Stomach (tissue), 9 donors: ENCODE measurements around the gene FBXO34. TPM values are rescaled to one million over a fixed set of nuclear protein-coding genes. Genes with fewer than 3 reads are reported as not detected.

ENCODE experiments used
- DNase-seq, 2 donors: peaks; one replicate each; pipeline versions ENCODE4 v3.0.0 to v3.0.0-alpha.2; 2013 to 2019
- H3K27ac ChIP-seq, 5 donors: fragments of 200-600 bp in 4 of 5; sonication (generic) in 4 of 5; one replicate each; pipeline ENCODE4 v1.5.1; 2013 to 2019; ENCODE audit warnings: mild to moderate bottlenecking in 1 of 5, moderate library complexity in 1 of 5
- H3K27me3 ChIP-seq, 3 donors: fragments of 200-600 bp; sonication (generic); one replicate each; pipeline ENCODE4 v1.5.1; 2017 to 2019; ENCODE audit warnings: mixed run types in 1 of 3
- H3K36me3 ChIP-seq, 4 donors: fragments of 200-600 bp; sonication (generic); 1 replicate in 3 of 4; 2 replicates in 1 of 4; pipeline ENCODE4 v1.5.1; 2016 to 2019
- H3K4me1 ChIP-seq, 4 donors: fragments of 200-600 bp; sonication (generic); one replicate each; pipeline ENCODE4 v1.5.1; 2016 to 2019
- H3K4me3 ChIP-seq, 4 donors: fragments of 200-600 bp; sonication (generic) in 3 of 4; one replicate each; pipeline ENCODE4 v1.5.1; 2016 to 2019; ENCODE audit warnings: mild to moderate bottlenecking in 1 of 4
- H3K9me3 ChIP-seq, 4 donors: fragments of 200-600 bp; sonication (generic); one replicate each; pipeline ENCODE4 v1.5.1; 2016 to 2019
- EP300 ChIP-seq: sonication (generic); formaldehyde crosslinking; IDR thresholded peaks from one replicate; pipeline ENCODE4 v1.6.1; 2017; ENCODE audit warnings: antibody characterized with exemption
- POLR2A ChIP-seq, 4 donors: fragments of 450-650 bp; IDR thresholded peaks; one replicate each; pipeline ENCODE4 v1.6.1; 2016; ENCODE audit warnings: antibody characterized with exemption in 4 of 4, control low read depth in 2 of 4, mild to moderate bottlenecking in 1 of 4, moderate library complexity in 1 of 4
- POLR2AphosphoS5 ChIP-seq, 3 donors: sonication (generic); formaldehyde crosslinking; IDR thresholded peaks; one replicate each; pipeline ENCODE4 v1.6.1; 2016; ENCODE audit warnings: antibody characterized with exemption in 3 of 3
- WGBS, 5 donors: extraction: QIAGEN DNeasy Blood & Tissue Kit in 3 of 5; methylation state at CpG; one replicate each; pipeline versions ENCODE4 v1.1.5 to v1.1.7; 2013 to 2018; 5-methylcytosine and 5-hydroxymethylcytosine counted together
- intact Hi-C: fragments of 100-400 bp; cut with DNase I; formaldehyde crosslinking; loops from one replicate; pipeline ENCODE4 v1.15.1; 2023; ENCODE audit warnings: low total_unique reads
- polyA plus RNA-seq, 3 donors: library from polyadenylated mRNA; stranded (reverse); fragments of 200-250 nt; gene quantifications; one replicate each; pipeline ENCODE4 v1.2.3, GENCODE V29; 2013
- total RNA-seq, 5 donors: library from RNA; depleted of rRNA; stranded (reverse); fragments of >200 nt; gene quantifications; one replicate each; pipeline versions ENCODE4 v1.1.0 to v1.2.3, GENCODE V29; 2014 to 2016
- TF ChIP-seq, protein P1 (sequence below), 7 experiments: fragments of 450-650 bp in 4 of 7; fragments of 200-600 bp in 3 of 7; sonication (generic) in 3 of 7; IDR thresholded peaks; one replicate each; pipeline ENCODE4 v1.5.1; 2016 to 2019; ENCODE audit warnings: antibody characterized with exemption in 7 of 7, control low read depth in 2 of 7, mild to moderate bottlenecking in 1 of 7
- donor health status: healthy with polysubstance abuse.
- donor health status: Bipolar disorder and iron deficiency.
- donor health status: healthy.

Gene FBXO34
- total and polyA plus RNA-seq, 8 donors: 6.7 to 55.0 (median 27.2) TPM

DNA sequence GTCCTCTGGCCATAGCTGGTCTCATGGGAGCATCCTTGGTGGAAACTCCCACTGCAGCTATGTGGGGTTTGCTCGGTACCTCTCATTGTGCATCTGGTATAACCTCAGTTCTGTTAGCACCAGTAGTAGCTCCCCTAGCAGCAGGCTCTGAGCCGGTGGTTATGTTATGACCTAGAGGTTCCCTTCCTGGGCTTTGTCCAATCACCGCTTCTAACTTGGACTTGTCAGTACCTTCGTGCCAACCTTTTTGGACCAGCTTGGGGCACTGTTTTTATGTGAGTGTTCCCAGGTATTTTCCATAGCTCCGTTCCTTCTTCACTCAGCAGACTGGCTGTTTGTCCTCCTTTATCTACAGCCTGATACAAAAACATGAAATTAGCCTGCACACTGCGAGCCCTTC is 84.7 kb downstream of the FBXO34 start:
- intact Hi-C loops: loop anchor here (10.0 kb wide), 1 partner anchor 91 kb away; no protein-coding TSS in a partner anchor
- Histone ChIP-seq H3K4me1 (peaks cover 0 to 12% (median 8%) of the 10 kb centered on the region in 4 donors), H3K27me3 (no peaks in the 10 kb centered on the region), H3K27ac (no peak overlapping the region), H3K4me3 (no peak overlapping the region), H3K36me3 (peaks cover 12 to 47% (median 44%) of the 10 kb centered on the region in 4 donors), H3K9me3 (no peaks in the 10 kb centered on the region)
- 43 to 83% (median 69%) methylated on average over 6 of the region's 6 CpGs for WGBS, 5 donors
- DNase-seq: no peak
- TF ChIP-seq, protein P1, sequence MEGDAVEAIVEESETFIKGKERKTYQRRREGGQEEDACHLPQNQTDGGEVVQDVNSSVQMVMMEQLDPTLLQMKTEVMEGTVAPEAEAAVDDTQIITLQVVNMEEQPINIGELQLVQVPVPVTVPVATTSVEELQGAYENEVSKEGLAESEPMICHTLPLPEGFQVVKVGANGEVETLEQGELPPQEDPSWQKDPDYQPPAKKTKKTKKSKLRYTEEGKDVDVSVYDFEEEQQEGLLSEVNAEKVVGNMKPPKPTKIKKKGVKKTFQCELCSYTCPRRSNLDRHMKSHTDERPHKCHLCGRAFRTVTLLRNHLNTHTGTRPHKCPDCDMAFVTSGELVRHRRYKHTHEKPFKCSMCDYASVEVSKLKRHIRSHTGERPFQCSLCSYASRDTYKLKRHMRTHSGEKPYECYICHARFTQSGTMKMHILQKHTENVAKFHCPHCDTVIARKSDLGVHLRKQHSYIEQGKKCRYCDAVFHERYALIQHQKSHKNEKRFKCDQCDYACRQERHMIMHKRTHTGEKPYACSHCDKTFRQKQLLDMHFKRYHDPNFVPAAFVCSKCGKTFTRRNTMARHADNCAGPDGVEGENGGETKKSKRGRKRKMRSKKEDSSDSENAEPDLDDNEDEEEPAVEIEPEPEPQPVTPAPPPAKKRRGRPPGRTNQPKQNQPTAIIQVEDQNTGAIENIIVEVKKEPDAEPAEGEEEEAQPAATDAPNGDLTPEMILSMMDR (IDR thresholded peaks at IDR 0.05): no peak
- no peak for TF ChIP-seq EP300
- TF ChIP-seq POLR2AphosphoS5 (IDR thresholded peaks at IDR 0.05): no peak
- no peak for TF ChIP-seq POLR2A (IDR thresholded peaks at IDR 0.05)

DNA sequence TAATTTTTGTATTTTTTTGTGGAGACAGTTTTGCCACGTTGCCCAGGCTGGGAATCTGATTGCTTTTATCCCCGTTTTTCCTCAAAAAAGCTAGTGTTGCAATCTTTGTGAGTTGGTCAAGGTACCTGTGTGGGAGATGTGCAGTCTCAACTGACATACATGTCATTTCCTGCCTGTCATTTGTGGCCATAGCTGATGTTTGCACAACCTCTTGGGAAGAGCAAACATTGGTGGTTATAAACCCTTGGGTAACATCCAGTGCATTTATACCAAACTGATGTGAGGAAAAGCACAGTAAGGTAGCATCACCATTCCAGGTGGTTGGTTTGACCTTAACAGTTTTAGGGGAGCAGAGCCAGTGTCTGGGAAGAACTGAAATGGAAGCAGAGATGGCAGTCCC is 85.7 kb downstream of the FBXO34 start:
- no peaks in the 10 kb centered on the region for H3K27me3 ChIP-seq
- H3K27ac ChIP-seq: no peak overlapping the region
- DNase-seq: no peak
- H3K4me3 ChIP-seq: no peak overlapping the region
- no peaks in the 10 kb centered on the region for H3K9me3 ChIP-seq
- H3K4me1 ChIP-seq: peaks cover 0 to 12% (median 8%) of the 10 kb centered on the region in 4 donors
- TF ChIP-seq POLR2A (IDR thresholded peaks at IDR 0.05): no peak
- no peak for TF ChIP-seq EP300
- TF ChIP-seq, protein P1 (IDR thresholded peaks at IDR 0.05): no peak
- TF ChIP-seq POLR2AphosphoS5 (IDR thresholded peaks at IDR 0.05): no peak
- peaks cover 8 to 37% (median 34%) of the 10 kb centered on the region in 4 donors for H3K36me3 ChIP-seq
- intact Hi-C loops: loop anchor here (10.0 kb wide), 1 partner anchor 92 kb away; no protein-coding TSS in a partner anchor
- WGBS, 5 donors: 67 to 83% (median 69%) methylated on average over 2 of the region's 2 CpGs

DNA sequence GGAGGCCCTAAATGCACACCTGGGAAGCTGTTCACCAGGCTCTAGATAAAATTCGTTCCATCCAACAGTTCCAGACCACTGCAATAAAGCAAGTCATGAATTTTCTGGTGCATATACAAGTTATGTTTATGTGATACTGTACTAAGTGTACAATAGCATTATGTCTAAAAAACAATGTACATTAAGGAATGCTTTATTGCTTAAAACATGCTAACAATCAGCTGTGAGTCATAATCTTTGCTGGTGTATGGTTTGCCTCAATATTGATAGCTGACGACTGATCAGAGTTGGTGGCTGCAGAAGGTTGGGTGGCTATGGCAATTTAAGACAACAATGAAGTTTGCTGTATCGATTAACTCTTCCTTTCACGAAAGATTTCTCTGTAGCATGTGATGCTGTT is 88.1 kb downstream of the FBXO34 start:
- TF ChIP-seq, protein P1 (IDR thresholded peaks at IDR 0.05): no peak
- TF ChIP-seq EP300 (no peak), POLR2A (IDR thresholded peaks at IDR 0.05) (no peak), POLR2AphosphoS5 (IDR thresholded peaks at IDR 0.05) (no peak)
- WGBS, 5 donors: 83 to 87% (median 84%) methylated on average over 4 of the region's 4 CpGs
- Histone ChIP-seq H3K36me3 (peaks cover 0 to 30% (median 21%) of the 10 kb centered on the region in 4 donors), H3K27me3 (no peaks in the 10 kb centered on the region), H3K27ac (no peak overlapping the region), H3K4me3 (no peak overlapping the region), H3K4me1 (peaks cover 0 to 11% (median 5%) of the 10 kb centered on the region in 4 donors), H3K9me3 (no peaks in the 10 kb centered on the region)
- intact Hi-C loops: loop anchor here (10.0 kb wide), 1 partner anchor 95 kb away; no protein-coding TSS in a partner anchor
- DNase-seq: no peak

DNA sequence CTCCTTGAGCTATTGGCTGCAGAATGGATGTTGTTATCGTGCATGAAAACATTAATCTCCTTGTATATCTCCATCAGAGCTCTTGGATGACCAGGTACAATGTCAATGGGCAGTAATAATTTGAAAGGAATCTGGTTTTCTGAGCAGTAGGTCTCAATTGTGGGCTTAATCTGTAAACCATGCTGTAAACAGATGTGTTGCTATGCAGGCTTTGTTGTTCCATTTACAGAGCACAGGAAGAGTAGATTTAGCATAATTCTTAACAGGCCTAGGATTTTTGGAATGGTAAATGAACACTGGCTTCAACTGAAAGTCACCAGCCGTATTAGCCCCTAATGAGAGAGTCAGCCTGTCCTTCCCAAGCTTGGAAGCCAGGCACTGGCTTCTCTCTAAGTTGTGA is 90.0 kb downstream of the FBXO34 start:
- no peaks in the 10 kb centered on the region for H3K9me3 ChIP-seq
- intact Hi-C loops: no loop called here
- 87 to 98% (median 91%) methylated on average over 2 of the region's 2 CpGs for WGBS, 5 donors
- peaks cover 0 to 26% (median 19%) of the 10 kb centered on the region in 4 donors for H3K36me3 ChIP-seq
- no peak overlapping the region for H3K27ac ChIP-seq
- no peak overlapping the region for H3K4me3 ChIP-seq
- H3K27me3 ChIP-seq: no peaks in the 10 kb centered on the region
- no peaks in the 10 kb centered on the region for H3K4me1 ChIP-seq
- TF ChIP-seq EP300: no peak
- TF ChIP-seq, protein P1 (IDR thresholded peaks at IDR 0.05): no peak
- TF ChIP-seq POLR2AphosphoS5 (IDR thresholded peaks at IDR 0.05): no peak
- no peak for TF ChIP-seq POLR2A (IDR thresholded peaks at IDR 0.05)
- no peak for DNase-seq
